OCI-LY7 (cell line): Measurements from ENCODE around the gene NEURL4.

ENCODE experiments used
- CTCF ChIP-seq: fragments of 200-600 bp; sonication (generic); conservative IDR thresholded peaks from 2 replicates; pipeline ENCODE4 v1.5.1; 2014; ENCODE audit warnings: mild to moderate bottlenecking, antibody characterized with exemption, low read length, moderate library complexity, mixed read lengths
- EZH2phosphoT487 ChIP-seq: fragments of 200-600 bp; sonication (generic); IDR thresholded peaks from 2 replicates; pipeline ENCODE4 v1.6.1; 2018; ENCODE audit warnings: low read depth, borderline replicate concordance, mild to moderate bottlenecking, mixed run types, antibody characterized with exemption, low read length, moderate library complexity, mixed read lengths

- TF ChIP-seq CTCF (no peak), EZH2phosphoT487 (no peak)
These were observed 16.6 kb downstream of the NEURL4 start for GRCh38 chr17:7312432-7313087.
